Activated T-cell treated with anti-CD3 and anti-CD28 coated beads, Interleukin-2, amount 50 U/mL, for 1 hour (primary cell): Measurements from ENCODE around the gene MAP2K1.
"Not testable (repeated sequence)": the region's sequence is repeated elsewhere in the genome, so short reads cannot be mapped to it uniquely, and the experiment has no call there.

Source experiments
- DNase-seq: peaks from one replicate; pipeline ENCODE4 v3.0.0-alpha.2; 2020

The MAP2K1 gene

DNA sequence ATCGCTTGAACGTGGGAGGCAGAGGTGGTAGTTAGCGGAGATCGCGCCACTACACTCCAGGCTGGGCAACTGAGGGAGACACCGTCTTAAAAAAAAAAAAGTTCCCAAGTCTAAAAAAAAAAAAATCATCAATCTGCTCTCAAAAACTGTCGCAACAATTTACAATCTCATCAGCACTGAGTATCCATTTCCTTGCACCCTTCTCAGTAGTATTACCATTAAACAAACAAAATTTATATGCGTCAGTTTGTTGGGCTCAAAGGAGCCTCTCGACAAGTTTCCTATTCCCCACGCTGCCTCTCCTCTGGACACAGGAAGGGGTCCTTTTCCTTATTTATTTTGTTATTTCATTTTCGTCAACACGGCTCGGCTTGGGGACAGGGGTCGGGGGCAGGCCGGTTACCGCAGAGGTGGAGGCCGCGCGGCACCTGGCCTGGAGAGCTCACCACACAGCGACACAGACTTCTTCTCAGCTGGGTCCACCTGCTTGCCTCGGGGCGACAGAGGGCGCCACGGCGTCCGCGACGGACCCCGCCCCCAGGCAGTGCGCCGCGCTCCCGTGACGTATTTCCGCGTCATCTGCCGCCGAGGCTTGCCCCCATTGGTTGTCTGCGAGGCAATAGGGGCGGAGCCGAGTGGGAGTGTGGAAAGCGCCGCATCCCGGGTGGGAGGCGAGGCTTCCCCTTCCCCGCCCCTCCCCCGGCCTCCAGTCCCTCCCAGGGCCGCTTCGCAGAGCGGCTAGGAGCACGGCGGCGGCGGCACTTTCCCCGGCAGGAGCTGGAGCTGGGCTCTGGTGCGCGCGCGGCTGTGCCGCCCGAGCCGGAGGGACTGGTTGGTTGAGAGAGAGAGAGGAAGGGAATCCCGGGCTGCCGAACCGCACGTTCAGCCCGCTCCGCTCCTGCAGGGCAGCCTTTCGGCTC lies at the start of gene MAP2K1:
Gene MAP2K1 (plus strand): TSS at position 709 of the 920 bp plus-strand sequence. CDS start 436 bp downstream, outside the sequence.
- peak; percentile 99 for DNase-seq

DNA sequence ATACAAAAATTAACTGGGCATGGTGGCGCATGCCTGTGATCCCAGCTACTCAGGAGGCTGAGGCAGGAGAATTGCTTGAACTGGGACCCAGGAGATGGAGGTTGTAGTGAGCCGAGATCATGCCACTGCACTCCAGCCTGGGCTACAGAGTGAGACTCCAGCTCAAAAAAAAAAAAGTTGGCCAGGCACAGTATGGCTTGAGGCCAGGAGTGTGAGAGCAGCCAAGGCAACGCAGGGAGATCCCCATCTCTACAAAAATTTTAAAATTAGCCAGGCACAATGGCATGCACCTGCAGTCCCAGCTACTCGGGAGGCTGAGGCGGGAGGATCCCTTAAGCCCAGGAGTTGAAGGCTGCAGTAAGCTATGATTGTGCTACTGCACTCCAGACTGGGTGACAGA lies 38.2 kb upstream of the MAP2K1 start:
- not testable (repeated sequence) for DNase-seq

DNA sequence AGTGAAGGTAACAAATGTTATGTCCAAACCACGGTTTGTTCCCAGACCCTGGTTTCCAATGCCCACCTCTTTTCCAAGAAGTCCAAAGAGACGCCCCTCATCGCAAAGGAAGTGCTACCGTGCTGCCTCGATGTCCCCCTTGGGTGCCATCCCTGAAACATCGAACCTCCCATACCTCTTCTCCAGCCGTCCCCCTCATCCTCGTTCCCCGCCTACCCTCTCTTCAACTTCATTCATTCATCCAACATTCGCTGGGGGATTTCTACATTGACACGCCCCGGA lies 30.7 kb upstream of the MAP2K1 start:
- no peak for DNase-seq

DNA sequence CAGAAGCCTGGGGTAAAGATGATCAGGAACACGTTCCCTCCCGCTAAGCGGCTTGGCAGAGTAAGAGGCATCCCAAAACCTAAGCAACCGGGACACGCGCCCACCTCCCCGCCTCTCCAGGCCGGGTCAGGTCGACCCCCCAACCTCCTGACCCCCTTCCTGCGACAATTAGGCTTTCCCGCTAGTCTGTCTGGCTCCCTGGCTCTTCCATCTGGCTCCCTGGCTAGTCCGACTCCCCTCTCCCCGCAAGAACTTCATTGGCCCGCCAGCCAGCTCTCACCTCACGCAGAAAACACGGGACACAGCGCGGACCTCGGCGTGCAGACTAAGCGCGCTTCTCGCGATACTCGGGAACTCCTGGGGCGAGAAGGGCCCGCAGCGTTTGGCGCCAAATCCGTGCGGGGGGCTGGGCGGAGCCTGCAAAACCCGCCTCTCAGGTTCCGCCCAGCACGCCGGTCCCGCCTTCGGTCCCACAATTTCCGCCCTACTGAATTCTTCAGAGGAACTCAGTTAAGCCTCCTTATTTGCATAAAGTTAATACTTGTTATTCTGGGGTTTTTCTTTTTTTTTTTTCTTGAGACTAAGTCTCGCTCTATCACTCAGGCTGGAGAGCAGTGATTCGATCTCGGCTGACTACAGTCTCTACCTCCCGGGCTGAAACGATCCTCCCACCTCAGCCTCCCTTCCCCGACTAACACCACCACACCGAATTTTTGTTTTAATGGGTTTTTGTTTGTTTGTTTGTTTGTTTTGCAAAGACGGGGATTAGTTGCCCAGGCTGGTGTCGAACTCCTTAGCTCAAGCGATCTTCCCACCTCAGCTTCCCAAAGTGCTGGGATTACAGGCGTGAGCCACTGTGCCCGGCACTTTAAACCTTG lies 30.1 kb upstream of the MAP2K1 start, which contains the start of gene TIPIN:
Gene TIPIN (minus strand): TSS at position 327 of the 878 bp plus-strand sequence. CDS start 3,738 bp downstream, outside the sequence.
- peak; percentile 96 for DNase-seq

DNA sequence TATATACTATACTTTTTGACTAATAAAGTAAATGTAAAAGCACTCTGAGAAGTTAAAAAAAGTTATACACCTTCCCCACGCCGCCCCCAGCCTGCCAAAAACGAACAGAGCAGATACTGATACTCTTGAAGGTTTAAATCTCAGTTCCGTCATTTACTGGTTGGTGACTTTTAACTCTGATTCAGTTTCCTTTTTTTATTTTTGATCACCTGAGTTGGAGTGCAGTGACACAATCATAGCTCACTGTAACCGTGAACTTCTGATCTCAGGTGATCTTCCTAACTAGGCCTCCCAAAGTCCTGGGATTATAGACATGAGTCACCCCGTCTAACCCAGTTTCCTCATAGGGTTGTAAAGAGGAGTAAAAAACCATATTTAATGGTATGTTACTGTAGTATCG lies 27.0 kb upstream of the MAP2K1 start:
- DNase-seq = no peak

DNA sequence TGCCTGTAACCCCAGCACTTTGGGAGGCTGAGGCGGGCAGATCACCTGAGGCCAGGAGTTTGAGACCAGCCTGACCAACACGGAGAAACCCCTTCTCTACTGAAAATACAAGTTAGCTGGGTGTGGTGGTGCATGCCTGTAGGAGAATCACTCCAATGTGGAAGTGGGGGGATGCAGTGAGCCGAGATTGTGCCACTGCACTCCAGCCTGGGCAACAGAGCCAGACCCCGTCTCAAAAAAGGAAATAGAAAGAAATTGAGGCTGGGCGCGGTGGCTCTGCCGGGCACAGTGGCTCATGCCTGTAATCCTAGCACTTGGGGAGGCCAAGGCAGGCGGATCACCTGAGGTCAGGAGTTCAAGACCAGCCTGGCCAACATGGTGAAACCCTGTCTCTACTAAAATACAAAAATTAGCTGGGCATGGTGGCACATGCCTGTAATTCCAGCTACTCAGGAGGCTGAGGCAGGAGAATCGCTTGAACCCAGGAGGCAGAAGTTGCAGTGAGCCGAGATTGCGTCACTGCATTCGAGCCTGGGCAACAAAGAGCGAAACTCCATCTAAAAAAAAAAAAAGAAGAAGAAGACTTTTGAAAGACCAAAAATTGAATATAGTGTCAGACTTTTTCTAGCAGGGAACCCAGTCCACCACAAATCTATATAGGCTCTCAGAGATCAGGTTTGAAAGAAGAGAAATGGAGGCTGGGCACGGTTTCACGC lies 24.8 kb upstream of the MAP2K1 start:
- not testable (repeated sequence) for DNase-seq

DNA sequence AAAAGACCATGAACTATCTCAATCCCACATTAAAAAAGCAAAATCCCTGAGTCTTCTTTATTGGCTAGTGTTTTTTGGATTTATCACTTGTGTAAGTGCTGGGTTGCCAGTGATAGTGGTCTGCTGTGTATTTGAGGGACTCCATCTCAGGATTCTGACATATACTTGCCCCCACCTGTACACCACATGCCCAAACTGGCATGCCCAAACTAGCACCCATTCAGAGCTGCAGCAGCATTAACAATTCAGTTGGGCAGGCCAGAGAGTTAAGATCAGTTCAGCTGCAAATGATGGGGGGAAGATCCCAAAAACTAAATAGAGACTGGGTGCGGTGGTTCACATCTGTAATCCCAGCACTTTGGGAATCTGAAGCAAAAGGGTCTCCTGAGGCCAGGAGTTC lies 23.9 kb upstream of the MAP2K1 start:
- no peak for DNase-seq

DNA sequence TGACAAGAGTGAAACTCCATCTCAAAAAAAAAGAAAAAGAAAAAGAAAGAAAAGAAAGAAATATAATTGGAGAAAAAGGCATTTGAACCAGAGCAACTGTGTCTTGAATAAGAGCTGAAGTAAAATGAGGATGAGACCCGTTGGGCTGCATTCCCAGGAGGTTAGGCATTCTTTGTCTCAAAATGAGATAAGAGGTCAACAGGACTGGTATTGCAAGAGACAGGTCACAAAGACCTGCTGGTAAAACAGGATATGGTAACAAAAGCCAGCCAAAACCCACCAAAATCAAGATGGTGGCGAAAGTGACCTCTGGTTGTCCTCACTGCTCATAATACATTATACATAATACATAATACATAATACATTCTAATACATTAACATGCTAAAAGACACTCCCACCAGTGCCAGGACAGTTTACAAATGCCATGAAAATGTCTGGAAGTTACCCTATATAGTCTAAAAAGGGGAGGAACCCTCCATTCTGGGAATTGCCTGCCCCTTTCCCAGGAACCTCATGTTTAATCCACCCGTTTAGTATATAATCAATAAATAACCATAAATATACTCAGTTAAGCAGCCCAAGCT lies 21.7 kb upstream of the MAP2K1 start:
- DNase-seq = no peak

DNA sequence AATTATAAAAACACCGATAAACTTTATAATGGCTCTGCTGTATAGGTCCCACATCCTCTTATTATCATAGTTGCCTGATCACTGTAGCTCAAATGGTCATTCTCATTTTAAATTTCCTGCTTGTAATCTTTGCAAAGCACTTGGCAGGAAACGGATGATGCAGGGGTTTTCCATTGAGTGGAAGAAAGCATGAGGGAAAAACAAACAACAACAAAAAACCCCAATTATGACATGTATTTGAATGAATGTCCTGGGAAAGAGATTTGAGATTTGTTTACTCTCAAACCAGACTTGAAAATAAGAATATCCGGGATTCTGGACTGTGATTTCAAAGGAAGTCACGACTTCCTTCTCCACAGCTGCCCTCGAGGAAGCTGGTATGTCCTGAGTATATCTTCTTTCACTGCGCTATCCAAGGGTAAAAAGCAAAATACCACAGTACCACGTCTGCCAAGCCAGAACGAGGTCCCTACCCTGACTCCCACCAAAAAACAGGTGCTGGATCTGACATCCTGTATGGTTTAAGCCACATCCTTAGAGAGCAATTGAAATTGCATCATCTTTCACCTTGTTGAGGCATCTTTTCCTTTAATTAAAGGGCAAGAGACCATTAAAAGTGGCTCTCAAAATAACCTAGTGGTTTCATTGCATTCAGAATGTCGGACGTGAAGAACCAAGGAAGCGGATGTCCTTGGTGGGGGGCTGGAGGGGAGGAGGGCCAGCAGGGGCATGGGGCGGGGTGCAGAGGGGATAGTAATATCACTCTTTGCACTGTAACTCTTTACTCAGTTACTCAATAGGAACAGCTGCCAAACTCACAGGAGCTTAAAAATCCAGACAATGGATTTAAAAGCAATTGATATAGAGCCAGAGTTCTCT lies 16.7 kb upstream of the MAP2K1 start:
- DNase-seq = no peak

DNA sequence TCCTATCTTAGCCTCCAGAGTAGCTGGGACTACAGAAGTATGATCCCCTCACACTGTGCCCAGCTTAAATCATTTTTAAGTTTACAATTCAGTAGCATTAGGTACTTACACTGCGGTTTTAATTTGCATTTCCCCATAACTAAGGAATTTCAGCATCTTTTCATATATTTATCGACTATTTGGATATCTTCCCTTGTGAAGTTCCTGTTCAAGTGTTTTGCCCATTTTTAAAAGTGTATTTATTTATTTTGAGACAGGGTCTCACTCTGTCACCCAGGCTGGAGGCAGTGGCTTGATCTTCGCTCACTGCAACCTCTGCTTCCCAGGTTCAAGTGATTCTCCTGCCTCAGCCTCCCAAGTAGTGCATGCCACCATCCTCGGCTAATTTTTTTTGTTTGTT lies 12.5 kb upstream of the MAP2K1 start:
- DNase-seq = no peak

DNA sequence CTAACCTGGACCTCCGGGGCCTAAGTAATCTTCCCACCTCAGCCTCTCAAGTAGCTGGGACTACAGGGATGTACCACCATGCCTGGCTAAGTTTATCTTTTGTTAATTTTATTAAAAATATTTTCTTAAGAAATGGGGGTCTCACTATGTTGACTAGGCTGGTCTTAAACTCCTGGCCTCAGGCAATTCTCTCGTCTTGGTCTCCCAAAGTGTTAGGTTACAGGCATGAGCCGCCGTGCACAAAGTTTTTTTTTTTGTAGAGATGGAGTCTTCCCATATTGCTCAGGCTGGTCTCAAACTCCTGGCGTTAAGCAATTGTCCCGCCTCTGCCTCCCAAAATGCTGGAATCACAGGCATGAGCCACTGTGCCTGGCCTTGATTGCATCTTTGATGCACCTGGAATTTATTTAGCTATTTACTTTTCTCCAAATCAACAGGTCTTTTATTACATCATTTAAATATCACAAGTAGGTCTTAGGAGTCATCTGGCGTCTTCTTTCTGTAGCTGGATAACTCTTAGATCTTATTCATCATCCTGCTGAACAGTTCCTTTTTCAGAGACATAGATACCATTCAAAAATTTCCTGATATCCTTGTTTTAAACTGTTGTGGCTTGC lies 7.8 kb upstream of the MAP2K1 start:
- no peak for DNase-seq

DNA sequence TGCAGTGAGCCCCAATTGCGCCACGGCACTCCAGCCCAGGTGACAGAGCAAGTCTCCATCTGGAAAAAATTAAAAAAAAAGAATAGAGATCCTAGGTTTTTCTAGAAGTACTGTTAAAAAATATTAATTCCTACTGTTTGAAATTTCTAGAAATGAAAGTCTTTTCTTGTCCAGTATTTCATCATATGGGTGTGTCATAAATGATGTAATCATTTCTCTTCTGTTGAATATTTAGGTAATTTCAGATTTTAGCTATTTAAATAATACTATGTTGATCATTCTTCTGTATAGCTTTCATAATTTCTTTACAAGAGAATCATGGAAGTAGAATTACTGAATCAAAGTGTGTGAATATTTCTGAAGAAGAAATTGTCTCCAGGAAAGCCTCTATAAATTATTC lies 5.3 kb upstream of the MAP2K1 start:
- not testable (repeated sequence) for DNase-seq

DNA sequence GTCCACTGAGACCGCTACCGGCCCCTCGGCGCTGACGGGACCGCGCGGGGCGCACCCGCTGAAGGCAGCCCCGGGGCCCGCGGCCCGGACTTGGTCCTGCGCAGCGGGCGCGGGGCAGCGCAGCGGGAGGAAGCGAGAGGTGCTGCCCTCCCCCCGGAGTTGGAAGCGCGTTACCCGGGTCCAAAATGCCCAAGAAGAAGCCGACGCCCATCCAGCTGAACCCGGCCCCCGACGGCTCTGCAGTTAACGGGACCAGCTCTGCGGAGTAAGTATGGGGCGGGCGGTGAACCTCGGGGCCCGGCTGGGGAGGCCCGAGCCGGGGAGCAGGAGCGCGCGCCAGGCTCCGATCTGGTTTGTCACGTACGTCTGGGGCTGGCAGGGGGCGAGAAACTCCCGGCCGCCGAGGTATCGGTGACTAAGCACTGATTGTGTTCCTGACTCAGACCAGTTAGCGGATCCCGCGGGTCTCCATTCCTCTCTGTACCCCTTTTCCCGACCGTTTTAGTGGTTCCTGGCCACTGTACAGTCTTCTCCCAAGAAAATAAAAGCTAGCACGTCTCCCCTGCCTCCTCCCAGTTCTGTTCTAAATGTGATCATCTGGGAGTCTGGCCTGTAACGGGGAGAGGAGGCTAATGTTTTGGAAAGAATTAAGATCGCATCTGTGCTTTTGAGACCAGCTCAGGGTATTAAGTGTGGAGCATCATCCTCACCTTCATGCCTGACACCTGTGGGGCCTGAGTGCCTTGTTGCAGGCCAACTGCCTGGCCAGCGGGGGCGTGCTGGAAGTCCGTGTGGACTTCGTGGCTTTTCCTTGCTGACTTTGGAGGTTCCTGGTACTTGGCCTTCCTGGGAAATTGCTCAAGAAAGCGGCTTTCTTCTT lies 691 bp downstream of the MAP2K1 start:
- peak; percentile 76 for DNase-seq

DNA sequence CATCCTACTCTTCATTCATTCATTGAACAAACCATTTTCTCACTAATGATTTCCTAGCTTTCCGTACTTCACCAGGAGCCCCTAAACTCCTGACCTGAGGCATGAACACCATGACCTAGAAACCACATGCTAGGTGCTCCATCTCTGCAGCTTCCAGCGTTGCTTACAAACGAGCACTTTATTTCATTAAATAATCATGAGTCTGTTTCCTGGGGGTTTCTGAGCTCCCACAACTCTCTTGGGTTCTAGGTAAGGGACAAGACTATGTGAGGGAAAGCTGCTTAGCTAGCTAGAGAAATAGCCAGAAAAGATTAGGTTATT lies 1.3 kb downstream of the MAP2K1 start:
- no peak for DNase-seq

DNA sequence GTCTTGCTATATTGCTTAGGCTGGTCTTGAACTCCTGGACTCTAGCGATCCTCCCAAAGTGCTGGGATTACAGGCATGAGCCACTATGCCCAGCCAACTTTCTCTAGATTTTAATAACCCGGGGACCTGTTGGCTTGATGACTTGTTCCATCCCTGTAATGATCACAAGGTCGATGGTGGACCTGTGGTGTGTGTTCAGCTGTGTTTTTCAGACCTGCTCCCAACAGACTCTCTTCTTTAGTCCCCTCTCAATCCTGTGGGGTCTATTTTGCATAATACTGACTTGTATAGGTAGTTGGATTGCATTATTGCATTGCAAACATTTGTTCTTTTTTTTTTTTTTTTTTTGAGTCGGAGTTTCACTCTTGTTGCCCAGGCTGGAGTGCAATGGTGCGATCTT lies 1.9 kb downstream of the MAP2K1 start:
- DNase-seq = no peak

DNA sequence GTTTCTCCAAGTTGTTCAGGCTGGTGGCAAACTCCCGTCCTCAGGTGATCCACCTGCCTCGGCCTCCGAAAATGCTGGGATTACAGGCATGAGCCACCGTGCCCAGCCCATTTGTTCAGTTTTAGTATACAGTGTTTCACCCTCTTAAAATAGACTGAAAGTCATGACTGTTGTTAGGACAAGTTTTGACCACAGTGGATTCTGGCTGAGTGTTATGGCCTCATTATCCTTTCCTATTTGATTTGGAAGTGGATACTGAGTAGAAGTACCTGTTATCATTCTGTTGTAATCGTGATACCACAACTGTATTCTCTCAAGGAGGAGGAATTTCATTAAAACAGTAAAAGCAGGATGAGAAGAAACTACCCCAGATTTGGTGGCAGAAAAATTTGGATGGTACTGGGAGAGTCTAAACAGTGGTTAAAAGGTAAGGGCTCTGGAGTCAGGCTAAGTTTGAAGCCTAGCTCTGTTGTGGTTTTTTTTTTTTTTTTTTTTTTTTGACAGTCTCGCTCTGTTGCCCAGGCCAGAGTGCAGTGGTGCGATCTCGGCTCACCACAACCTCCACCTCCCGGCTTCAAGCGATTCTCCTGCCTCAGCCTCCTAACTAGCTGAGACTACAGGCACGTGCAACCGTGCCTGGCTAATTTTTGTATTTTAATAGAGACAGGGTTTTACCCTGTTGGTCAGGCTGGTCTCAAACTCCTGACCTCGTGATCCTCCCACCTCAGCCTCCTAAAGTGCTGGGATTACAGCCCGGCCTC lies 2.6 kb downstream of the MAP2K1 start:
- DNase-seq = peak; percentile 26

DNA sequence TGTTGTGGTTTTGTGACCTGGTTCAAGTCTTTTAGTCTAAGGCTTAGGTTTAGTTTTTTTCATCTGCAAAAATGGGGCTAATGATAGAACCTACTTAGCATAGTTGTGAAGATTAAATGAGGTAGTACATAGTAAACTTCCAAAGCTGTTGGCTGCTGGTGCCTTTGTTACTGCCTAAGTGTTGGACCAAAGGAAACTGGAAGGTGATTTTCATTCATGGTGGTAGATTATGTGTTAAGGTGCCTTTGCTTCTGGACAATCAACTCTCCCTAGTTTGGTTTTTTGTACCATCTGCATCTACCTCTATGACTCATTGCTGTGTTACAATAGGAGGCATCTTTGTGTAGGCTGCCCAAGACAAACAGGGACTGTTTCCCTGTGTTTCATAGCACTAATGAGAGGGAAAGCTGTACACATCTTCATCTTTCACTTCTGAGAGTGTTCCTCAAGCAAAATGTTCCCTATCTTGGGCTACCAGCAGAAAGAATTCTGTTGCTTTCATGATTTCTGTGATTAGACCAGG lies 3.2 kb downstream of the MAP2K1 start:
- DNase-seq = no peak

DNA sequence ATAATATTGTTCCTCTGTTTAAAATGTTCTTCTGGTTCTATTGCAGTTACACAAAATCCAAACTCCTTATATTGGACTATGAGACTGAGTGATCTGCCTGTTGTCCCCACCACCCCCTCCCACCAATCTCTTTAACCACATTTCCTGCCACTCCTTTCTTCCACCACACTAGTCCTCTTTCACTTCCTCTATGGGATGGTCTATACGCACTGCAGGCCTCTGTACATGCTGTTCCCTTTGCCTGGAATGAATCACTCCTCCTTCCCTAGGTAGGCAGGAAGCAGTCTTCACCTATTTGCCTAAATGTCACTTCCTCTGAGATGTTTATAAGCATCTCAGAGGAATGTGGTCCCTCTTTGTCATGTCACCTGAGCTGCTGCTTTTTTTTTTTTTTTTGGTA lies 4.0 kb downstream of the MAP2K1 start:
- no peak for DNase-seq

DNA sequence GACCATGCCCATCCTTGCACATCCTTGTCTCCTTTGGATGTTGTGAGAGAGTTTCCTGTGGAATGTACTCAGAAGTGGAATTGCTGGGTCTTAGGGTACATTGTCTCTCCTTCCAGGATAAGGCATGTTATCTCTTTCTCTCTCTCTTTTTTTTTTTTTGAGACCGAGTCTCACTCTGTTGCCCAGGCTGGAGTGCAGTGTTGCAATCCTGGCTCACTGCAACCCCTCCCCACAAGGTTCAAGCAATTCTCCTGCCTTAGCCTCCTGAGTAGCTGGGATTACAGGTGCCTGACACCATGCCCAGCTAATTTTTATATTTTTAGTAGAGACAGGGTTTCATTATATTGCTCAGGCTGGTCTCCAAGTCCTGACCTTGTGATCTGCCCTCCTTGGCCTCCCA lies 6.3 kb downstream of the MAP2K1 start:
- DNase-seq = not testable (repeated sequence)
